Mesodermal cell (in vitro differentiated cells): Measurements from ENCODE around the gene GRK3.
"Not testable (repeated sequence)": the region's sequence is repeated elsewhere in the genome, so short reads cannot be mapped to it uniquely, and the experiment has no call there.

ENCODE experiments used
- H3K27ac ChIP-seq: 2 replicates; pipeline ENCODE4 v1.7.0; 2013; ENCODE audit warnings: mild to moderate bottlenecking, low read depth, low read length, moderate library complexity; ENCODE audit not compliant: severe bottlenecking
- H3K36me3 ChIP-seq: 2 replicates; pipeline ENCODE4 v1.7.1; 2013; ENCODE audit warnings: mild to moderate bottlenecking, low read length, moderate library complexity; ENCODE audit not compliant: control insufficient read depth, insufficient read depth
- H3K4me1 ChIP-seq: one replicate; pipeline ENCODE4 v1.7.1; 2013; ENCODE audit warnings: mild to moderate bottlenecking, low read length; ENCODE audit not compliant: insufficient read depth, control insufficient read depth, poor library complexity, severe bottlenecking
- H3K4me3 ChIP-seq: 2 replicates; pipeline ENCODE4 v1.7.0; 2013; ENCODE audit warnings: low read length, control low read depth, mild to moderate bottlenecking; ENCODE audit not compliant: insufficient read depth, poor library complexity, severe bottlenecking; ENCODE audit errors: extremely low read depth
- H3K9me3 ChIP-seq: 2 replicates; pipeline ENCODE4 v1.7.1; 2013; ENCODE audit warnings: mild to moderate bottlenecking, low read length, moderate library complexity; ENCODE audit not compliant: control insufficient read depth
- WGBS, 2 experiments: methylation state at CpG; one replicate each; pipeline ENCODE4 v1.1.5; 2013; ENCODE audit warnings: missing lambda C conversion rate in 2 of 2; ENCODE audit not compliant: insufficient coverage in 2 of 2; 5-methylcytosine and 5-hydroxymethylcytosine counted together

The GRK3 gene

DNA sequence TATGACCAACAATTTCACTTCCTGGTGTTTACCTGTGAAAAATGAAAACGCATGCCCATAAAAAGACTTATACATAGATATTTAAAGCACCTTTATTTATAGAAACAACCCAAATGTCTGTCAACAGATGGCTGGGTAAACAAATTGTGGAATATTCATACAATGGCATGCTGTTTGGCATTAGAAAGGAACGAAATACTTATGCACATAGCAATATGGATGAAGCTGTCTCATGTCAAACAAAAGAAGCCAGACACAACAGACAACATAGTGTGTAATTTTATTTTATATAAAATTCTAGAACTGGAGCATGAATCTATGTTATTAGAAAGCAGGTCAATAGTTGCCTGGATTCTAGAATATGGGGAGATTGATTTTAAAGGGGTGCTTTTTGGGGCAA, 38.0 kb downstream of the GRK3 start:
- Histone ChIP-seq H3K4me3 (no peak overlapping the region), H3K27ac (no peak overlapping the region), H3K36me3 (no peaks in the 10 kb centered on the region), H3K4me1 (no peaks in the 10 kb centered on the region), H3K9me3 (no peaks in the 10 kb centered on the region)
- 80% methylated on average over 1 of the region's 2 CpGs; no CpG with 5 or more reads in 1 of the 2 experiments for WGBS, 2 experiments

DNA sequence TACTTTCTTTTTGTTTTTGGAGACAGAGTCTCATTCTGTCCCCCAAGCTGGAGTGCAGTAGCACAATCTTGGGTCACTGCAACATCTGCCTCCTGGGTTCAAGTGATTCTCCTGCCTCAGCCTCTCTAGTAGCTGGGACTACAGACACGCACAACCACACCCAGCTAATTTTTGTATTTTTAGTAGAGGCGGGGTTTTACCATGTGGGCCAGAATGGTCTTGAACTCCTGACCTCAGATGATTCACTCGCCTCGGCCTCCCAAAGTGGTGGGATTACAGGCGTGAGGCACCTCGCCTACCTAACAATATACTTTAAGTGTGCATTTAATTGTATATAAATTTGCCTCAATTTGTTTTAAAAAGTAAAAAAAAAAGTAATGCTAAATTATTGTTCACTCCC, 38.4 kb downstream of the GRK3 start:
- Histone ChIP-seq H3K4me3 (no peak overlapping the region), H3K27ac (no peak overlapping the region), H3K36me3 (no peaks in the 10 kb centered on the region), H3K9me3 (no peaks in the 10 kb centered on the region), H3K4me1 (no peaks in the 10 kb centered on the region)
- 100% methylated on average over 1 of the region's 6 CpGs; no CpG with 5 or more reads in 1 of the 2 experiments for WGBS, 2 experiments

DNA sequence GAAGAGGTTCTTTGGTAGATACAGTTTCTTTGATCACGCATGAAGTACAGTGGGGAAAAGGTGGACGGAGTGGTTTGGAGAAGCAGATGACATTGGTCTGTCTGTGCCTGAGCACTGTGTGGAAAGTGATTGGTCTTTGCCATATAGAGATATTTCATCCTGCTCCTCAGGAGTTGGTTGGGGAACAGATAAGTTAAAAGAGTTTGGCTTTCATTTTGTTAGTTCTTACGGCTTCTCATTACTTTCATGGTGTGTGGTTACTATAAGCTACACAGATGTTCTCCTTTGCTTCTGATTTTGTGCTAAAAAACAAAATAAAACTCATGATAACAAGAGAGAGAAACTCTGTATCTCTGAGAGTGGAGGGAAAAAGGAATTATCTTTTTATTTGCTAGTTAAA, 40.7 kb downstream of the GRK3 start:
- H3K27ac ChIP-seq, H3K4me1 ChIP-seq, H3K9me3 ChIP-seq, H3K36me3 ChIP-seq, H3K4me3 ChIP-seq: not testable (repeated sequence)
- WGBS, 2 experiments: 85 to 100% methylated on average over 2 of the region's 3 CpGs

- not testable (repeated sequence) for H3K4me1 ChIP-seq, H3K9me3 ChIP-seq, H3K4me3 ChIP-seq, H3K36me3 ChIP-seq, H3K27ac ChIP-seq
- WGBS, 2 experiments: 100% methylated on average over 1 of the region's 5 CpGs; no CpG with 5 or more reads in 1 of the 2 experiments
Observed at GRCh38 chr22:25605565-25605964, 41.1 kb downstream of the GRK3 start.

- H3K9me3 ChIP-seq, H3K36me3 ChIP-seq, H3K27ac ChIP-seq, H3K4me3 ChIP-seq, H3K4me1 ChIP-seq: not testable (repeated sequence)
- no CpG with 5 or more reads among the region's 1 CpG for WGBS, 2 experiments
Observed at GRCh38 chr22:25611284-25611683, 46.8 kb downstream of the GRK3 start.

DNA sequence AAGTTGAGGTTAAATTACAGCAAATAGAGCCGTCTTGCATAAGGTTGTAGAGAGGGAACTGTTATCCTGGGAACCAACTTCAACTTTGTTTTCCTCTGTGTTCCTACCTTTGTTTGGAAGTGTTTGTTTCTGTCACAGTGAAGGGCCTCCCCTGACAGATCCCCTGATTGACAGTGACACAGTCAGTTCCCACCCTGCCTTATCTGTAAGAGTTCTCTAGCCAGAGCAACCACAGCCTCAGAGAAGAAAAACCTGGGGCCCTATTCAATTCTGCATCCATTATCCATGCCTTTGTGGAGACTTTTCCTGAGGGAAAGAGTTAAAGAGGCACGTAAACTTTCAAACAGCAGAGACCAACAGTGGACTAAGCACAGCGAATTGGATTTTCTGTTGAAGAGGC, 48.7 kb downstream of the GRK3 start:
- H3K36me3 ChIP-seq, H3K9me3 ChIP-seq, H3K4me3 ChIP-seq, H3K4me1 ChIP-seq, H3K27ac ChIP-seq: not testable (repeated sequence)
- no CpG with 5 or more reads among the region's 3 CpGs for WGBS, 2 experiments

- H3K4me1 ChIP-seq, H3K27ac ChIP-seq, H3K36me3 ChIP-seq, H3K4me3 ChIP-seq, H3K9me3 ChIP-seq: not testable (repeated sequence)
- WGBS, 2 experiments: no CpG with 5 or more reads among the region's 4 CpGs
Observed at GRCh38 chr22:25613558-25613957, 49.1 kb downstream of the GRK3 start.

GRCh38 chr22:25614791-25615190, 50.3 kb downstream of the GRK3 start:
- H3K27ac ChIP-seq, H3K9me3 ChIP-seq, H3K4me1 ChIP-seq, H3K4me3 ChIP-seq, H3K36me3 ChIP-seq: not testable (repeated sequence)
- WGBS, 2 experiments: 70 to 81% methylated on average over 3 of the region's 3 CpGs

DNA sequence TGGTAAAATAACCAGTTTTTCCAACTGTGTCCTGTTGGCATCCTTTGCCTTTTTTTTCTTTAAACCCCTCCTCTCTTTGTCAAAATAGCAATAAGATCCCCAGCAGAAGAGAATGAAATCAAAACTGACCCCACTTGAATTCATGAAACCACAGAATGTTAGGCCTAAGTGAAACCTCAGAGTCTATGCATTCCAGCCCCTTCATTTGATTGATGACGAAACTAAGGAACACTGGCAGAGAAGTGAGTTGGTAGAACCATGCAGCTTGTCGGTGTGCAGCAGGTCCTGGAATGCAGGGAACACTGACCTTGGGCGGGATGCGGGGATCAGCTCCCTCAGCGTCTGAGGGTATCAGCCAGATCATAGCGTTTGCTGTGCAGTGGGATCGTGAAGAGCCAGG, 57.5 kb downstream of the GRK3 start:
- Histone ChIP-seq H3K9me3 (no peaks in the 10 kb centered on the region), H3K36me3 (no peaks in the 10 kb centered on the region), H3K4me1 (peaks cover 2% of the 10 kb centered on the region), H3K4me3 (no peak overlapping the region), H3K27ac (no peak overlapping the region)
- 85 to 89% methylated on average over 7 of the region's 7 CpGs for WGBS, 2 experiments

DNA sequence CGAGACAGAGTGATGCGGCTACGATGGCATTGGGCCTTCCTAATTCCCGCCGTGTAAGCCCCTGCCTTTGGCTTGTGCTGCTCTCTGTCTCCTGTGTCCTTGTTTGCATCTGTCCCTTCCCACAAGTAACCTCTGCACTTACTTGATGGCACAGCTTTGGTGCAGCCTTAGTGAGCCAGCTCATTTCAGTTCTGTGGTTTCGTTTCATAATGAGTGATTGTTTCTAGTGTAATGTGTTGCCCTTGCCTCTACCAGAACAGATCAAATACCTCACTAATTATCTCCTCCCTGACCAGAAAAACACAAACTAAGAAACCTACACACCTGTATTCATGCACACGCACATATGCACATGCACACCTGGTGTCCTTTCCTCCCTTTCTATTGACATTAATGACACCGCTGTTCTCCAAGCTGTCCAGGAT, 58.8 kb downstream of the GRK3 start:
- peaks cover 11% of the 10 kb centered on the region for H3K4me1 ChIP-seq
- no peaks in the 10 kb centered on the region for H3K9me3 ChIP-seq
- H3K27ac ChIP-seq: no peak overlapping the region
- no peak overlapping the region for H3K4me3 ChIP-seq
- 95 to 98% methylated on average over 7 of the region's 8 CpGs for WGBS, 2 experiments
- H3K36me3 ChIP-seq: no peaks in the 10 kb centered on the region

DNA sequence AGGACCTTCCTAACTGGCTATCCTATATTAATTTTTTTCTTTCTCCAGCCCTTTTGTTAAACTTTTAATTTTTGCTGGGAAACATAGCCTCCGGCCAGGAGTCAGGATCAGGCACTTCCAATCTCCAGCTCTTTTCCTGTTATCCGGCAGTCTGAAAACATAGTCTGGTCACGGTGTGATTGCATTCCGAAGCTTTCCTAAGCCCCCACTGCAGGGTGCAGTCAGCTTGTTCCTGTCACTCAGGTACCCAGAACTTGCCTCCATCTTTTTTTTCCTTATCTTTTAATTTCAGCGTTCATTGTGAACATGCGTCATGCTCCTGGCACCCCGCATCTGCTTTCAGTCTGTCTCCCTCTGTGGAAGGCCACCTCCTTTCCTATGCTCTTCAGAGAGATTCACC, 59.4 kb downstream of the GRK3 start:
- 94 to 95% methylated on average over 7 of the region's 7 CpGs for WGBS, 2 experiments
- Histone ChIP-seq H3K9me3 (no peaks in the 10 kb centered on the region), H3K27ac (no peak overlapping the region), H3K36me3 (no peaks in the 10 kb centered on the region), H3K4me1 (peaks cover 11% of the 10 kb centered on the region), H3K4me3 (no peak overlapping the region)

- Histone ChIP-seq H3K4me3 (no peak overlapping the region), H3K27ac (no peak overlapping the region), H3K9me3 (no peaks in the 10 kb centered on the region), H3K4me1 (peaks cover 11% of the 10 kb centered on the region), H3K36me3 (no peaks in the 10 kb centered on the region)
- 85 to 89% methylated on average over 4 of the region's 6 CpGs for WGBS, 2 experiments
Observed at GRCh38 chr22:25624476-25624875, 60.0 kb downstream of the GRK3 start.
